Head of caudate nucleus (tissue), 42 donors: Measurements from ENCODE around the gene MS4A4A.
A peak's percentile ranks its signal among the peaks of the same experiment; 100 is the strongest.
"Not testable (repeated sequence)": the region's sequence is repeated elsewhere in the genome, so short reads cannot be mapped to it uniquely, and the experiment has no call there.

Experiments used
- DNase-seq, 42 donors: peaks; one replicate each; pipeline versions ENCODE4 v3.0.0 to v3.0.0-alpha.2; 2020 to 2021; ENCODE audit warnings: mixed read lengths in 7 of 42
- intact Hi-C: fragments of 100-400 bp; cut with DNase I; formaldehyde crosslinking; loops from one replicate; pipeline ENCODE4 v1.15.0; 2022

Gene MS4A4A

DNA sequence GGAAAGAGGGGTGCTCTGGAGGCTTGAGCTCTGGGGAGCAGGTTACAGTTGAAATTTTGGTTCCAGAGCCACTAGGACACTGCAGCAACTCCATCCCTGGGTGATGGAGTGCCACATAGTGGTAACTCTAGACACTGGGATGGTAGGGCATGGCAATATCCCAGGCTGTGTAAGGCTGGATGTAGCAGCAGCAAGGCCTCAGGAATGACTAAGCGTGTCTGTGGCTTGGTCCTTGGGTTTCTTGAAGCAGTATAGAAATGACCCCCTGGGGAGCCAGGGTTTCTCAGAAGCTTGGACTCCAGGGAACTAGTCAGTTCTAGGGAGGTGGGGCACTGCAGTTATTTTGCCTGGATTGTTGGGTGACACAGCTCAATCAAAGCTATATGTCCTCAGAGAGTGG lies 8.1 kb downstream of the MS4A4A start:
- intact Hi-C loops: no loop called here
- no peak for DNase-seq

GRCh38 chr11:60292145-60292544 lies 11.7 kb downstream of the MS4A4A start:
- intact Hi-C loops: no loop called here
- no peak for DNase-seq

GRCh38 chr11:60301178-60301577 lies 20.7 kb downstream of the MS4A4A start:
- DNase-seq: no peak

GRCh38 chr11:60301884-60302283 lies 21.4 kb downstream of the MS4A4A start:
- DNase-seq, intact Hi-C loops: not testable (repeated sequence)

More at GRCh38 chr11:60301178-60301577, 20.7 kb downstream of the MS4A4A start:
- intact Hi-C loops: no loop called here

DNA sequence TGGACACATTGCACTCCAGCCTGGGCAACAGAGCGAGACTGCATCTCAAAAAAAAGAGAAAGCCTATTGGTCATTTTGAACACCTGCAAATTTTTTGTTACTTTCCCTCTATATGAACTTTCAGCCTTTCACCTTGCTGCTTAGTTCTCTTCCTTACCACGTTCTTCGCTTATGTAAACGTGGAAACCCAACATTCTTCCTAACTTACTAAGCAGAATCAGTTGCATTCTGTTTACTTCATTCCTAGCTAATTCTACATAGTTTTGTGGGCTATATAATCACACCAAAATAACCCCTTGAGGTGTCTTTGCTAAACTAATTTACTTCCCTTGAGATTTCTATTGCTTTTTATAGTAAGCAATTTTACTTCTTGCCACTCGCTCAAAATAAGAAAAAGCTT lies 23.2 kb downstream of the MS4A4A start:
- intact Hi-C loops: no loop called here
- no peak for DNase-seq

GRCh38 chr11:60305906-60306619 lies 25.6 kb downstream of the MS4A4A start:
- no peak for DNase-seq

GRCh38 chr11:60307507-60308195 lies 27.2 kb downstream of the MS4A4A start:
- intact Hi-C loops: no loop called here
- DNase-seq: no peak

More at GRCh38 chr11:60305906-60306619, 25.6 kb downstream of the MS4A4A start:
- intact Hi-C loops: no loop called here

DNA sequence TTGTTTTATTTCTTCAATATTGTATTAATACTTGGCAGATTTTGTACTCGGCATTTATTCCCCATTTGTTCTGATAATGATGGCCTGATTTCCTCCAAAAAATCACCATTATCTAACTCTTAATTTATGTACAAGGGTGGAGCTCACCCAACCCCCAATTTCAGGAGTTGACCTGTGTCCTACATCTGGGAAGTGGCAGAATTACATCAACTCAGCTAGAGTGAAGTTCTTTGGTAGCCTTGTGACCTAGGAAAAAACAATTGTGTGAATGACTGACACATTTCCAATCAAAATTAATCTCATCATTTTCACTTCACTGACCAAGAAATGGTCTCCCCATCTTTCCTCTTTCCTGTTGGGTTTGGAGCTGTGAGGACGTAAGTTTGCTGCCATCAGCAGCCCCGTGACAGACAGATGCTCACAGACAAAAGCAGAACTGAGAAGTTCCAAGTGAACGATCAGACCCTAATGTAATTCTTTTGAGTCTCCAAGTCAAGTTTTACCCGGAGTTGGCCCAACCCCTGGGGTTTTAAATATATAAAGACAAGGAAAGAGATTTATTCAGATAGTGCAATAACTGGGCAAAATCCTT lies 30.0 kb downstream of the MS4A4A start:
- peak in 28 of 42 donors; percentile 8 to 52 (median 31) for DNase-seq
- intact Hi-C loops: no loop called here

DNA sequence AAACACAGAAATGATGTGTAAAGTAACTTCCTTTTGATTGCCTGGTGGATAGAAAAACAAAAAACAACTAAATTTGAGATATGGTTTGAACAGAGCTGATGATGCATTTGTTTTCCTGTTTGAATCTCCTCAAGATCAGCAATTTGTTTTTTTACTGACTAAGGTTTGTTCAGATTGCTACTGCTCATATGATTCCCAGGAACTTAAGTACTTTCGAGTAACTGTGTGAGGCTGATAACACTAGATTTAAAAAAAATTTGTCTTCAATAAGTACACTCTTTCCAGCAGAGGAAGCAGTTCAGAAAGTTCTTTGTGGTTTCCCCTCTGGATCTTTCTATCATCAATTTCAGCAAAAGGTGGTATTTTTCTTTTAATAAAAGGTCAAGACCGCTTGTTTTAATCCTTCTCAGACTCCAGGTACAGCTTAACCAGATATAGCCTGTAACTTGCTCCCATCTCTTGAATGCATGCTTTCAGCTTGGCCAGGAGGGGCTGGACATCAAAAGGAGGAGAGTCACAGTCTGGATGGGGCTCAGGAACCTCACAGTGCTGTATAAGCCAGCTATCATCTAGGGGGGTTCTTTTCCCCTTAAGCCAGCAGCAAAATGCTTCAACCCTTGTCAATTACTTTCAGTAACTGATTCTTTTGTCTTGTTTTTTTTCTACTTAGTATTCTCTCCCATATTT lies 34.3 kb downstream of the MS4A4A start:
- no peak for DNase-seq
- intact Hi-C loops: no loop called here

GRCh38 chr11:60315871-60316270 lies 35.4 kb downstream of the MS4A4A start:
- DNase-seq: no peak
- intact Hi-C loops: no loop called here

GRCh38 chr11:60316317-60316716 lies 35.9 kb downstream of the MS4A4A start:
- intact Hi-C loops: no loop called here
- no peak for DNase-seq

- DNase-seq: no peak
- intact Hi-C loops: no loop called here
These were observed 38.3 kb downstream of the MS4A4A start for GRCh38 chr11:60318726-60319125.

- intact Hi-C loops: no loop called here
- no peak for DNase-seq
These were observed 40.6 kb downstream of the MS4A4A start for GRCh38 chr11:60321051-60321450.

DNA sequence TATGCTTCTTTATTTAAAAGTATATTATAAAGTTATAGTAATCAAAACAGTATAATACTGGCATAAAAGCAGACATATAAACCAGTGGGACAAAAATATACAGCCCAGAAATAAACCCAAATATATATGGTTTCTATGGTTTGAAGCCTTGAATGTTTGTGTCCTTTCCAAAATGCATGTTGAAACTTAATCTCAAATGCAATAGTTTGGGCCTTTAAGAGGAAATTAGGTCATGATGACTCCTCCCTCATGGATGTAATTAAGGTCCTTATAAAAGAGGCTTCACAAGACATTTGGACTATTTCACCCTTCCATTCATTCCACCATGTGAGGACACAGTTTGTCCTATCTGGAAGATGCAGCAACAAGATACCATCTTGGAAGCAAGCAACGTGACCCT lies 46.5 kb downstream of the MS4A4A start, which contains the start of gene MS4A6E:
Gene MS4A6E, plus strand, starts transcription at position 301 of the 400 bp plus-strand sequence. CDS start 7,641 bp downstream, outside the sequence.
- intact Hi-C loops: no loop called here
- DNase-seq: no peak

GRCh38 chr11:60328460-60328859 lies 48.0 kb downstream of the MS4A4A start:
- intact Hi-C loops: no loop called here
- DNase-seq: no peak

DNA sequence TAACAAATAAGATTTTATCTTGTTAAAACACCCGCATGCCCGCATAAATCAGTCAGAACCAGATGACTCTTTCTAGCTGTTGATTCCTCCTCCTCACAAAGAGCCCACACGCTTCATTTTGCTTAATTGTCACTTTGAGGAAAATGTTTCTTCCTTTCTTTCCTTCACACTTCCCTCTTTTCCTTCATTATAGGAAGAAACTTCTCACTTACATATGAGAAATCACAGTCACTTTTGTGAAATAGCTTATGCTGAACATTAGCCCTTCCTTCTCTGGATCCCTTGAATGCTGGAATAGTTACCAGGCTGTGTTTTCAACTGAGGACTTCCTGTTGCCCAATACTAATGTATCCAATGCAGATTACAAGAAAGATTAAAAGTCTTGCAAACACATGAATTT lies 52.4 kb downstream of the MS4A4A start:
- intact Hi-C loops: no loop called here

DNA sequence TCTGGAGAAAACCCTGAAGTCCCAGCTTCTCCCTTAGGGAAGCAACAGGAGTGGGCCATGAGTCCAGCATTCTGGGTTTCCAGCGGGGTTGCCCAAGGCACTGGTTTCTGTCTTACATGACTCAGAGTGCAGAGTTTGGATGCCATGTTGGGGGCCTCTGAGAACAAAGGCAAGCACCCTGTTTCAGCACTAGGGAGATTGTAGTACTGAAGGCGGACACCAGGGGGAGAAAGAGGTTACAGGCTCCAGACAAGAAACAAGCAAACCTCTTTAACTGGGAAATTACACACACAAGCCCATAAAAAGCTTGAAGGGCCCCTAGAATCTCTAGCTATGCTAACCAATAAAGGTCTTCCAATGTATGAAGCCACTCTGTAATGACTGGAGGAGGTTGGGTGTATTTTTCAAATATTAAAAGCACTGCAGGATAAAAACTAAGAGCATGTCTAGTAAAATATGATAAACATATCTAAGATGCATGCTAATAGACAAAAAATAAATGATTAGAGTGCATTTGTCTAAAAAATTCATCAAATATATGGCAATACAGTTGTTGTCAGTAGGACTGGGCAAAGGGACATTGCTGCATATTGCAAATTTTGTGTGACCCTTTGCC lies 53.6 kb downstream of the MS4A4A start:
- peak in 39 of 42 donors; percentile 19 to 84 (median 59) for DNase-seq

More for the DNA sequence above, 52.4 kb downstream of the MS4A4A start:
- DNase-seq: no peak

DNA sequence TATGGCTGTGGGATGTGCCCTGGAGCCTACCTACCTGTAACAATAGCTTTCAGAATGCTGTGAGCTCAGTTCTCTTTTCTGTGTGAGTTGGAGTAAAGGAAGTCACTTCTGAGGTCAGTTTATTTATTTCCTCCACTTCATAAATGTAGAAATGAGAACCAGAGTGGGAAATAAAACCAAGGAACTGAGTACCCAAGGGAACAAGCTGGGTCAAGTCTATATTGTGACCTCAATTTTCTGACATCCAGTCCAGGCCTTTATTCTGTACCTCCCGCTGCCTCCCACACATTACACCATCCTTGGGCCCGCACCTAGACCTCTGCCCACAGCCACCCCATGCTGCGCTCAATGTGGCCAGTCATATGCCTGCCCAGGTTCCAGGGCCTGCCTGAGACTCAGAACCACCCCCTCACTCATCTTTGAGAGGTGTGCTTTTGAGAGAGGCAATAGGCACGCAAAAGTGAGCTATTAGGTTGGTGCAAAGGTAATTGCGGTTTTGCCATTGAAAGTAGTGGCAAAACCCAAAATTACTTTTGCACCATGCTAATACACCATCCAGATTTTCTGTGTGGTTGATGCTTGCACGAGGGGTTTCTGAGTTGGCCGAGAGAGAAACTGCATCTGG lies 56.4 kb downstream of the MS4A4A start:
- no peak for DNase-seq
- intact Hi-C loops: no loop called here

More for the DNA sequence above, 53.6 kb downstream of the MS4A4A start:
- intact Hi-C loops: no loop called here

- DNase-seq: no peak
- intact Hi-C loops: no loop called here
These were observed 57.6 kb downstream of the MS4A4A start for GRCh38 chr11:60338053-60338452.
